OCI-LY7 (cell line): ENCODE results near the gene PPID. TPM values are rescaled to one million over a fixed set of nuclear protein-coding genes. Genes with fewer than 3 reads are reported as not detected.
"Not testable (repeated sequence)": the region's sequence is repeated elsewhere in the genome, so short reads cannot be mapped to it uniquely, and the experiment has no call there.

Experiments
- BruUV-seq: library from RNA; stranded (reverse); fragments of 400-500 nt; replicated peaks from 2 replicates; lab custom pipeline; 2021; lab: Mats Ljungman, UMichigan
- CTCF ChIA-PET: fragments of 300-600 bp; sonication (Branson Sonifier 250); formaldehyde crosslinking; loops from one replicate; lab custom pipeline; 2022; ENCODE audit warnings: antibody characterized with exemption; ENCODE audit not compliant: unreplicated experiment; lab: Charles Lee
- POLR2A ChIA-PET: fragments of 300-600 bp; sonication (Branson Sonifier 250); formaldehyde crosslinking; loops from one replicate; lab custom pipeline; 2022; ENCODE audit warnings: antibody characterized with exemption; lab: Charles Lee
- DNase-seq: peaks from one replicate; pipeline ENCODE4 v3.0.0-alpha.2; 2015; ENCODE audit warnings: low spot score
- H2AFZ ChIP-seq: fragments of 200-600 bp; sonication (generic), shearing (Covaris generic); 2 replicates; pipeline ENCODE4 v1.6.1; 2014; ENCODE audit warnings: mild to moderate bottlenecking, antibody characterized with exemption, low read length, moderate library complexity
- H3K27ac ChIP-seq: fragments of 200-600 bp; sonication (generic); 2 replicates; pipeline ENCODE4 v1.5.1; 2014; ENCODE audit warnings: mixed run types, low read depth, mild to moderate bottlenecking, moderate library complexity, low read length, inconsistent platforms; ENCODE audit not compliant: poor library complexity, severe bottlenecking
- H3K36me3 ChIP-seq: fragments of 200-600 bp; sonication (generic); 2 replicates; pipeline ENCODE4 v1.6.1; 2014; ENCODE audit warnings: mild to moderate bottlenecking, antibody characterized with exemption, low read length, moderate library complexity, mixed read lengths; ENCODE audit not compliant: insufficient read depth
- H3K4me1 ChIP-seq: fragments of 200-600 bp; sonication (generic); 2 replicates; pipeline ENCODE4 v1.5.1; 2014; ENCODE audit warnings: mild to moderate bottlenecking, low read length; ENCODE audit not compliant: insufficient read depth, poor library complexity, severe bottlenecking
- H3K4me2 ChIP-seq: fragments of 200-600 bp; sonication (generic); 2 replicates; pipeline ENCODE4 v1.6.1; 2014; ENCODE audit warnings: mild to moderate bottlenecking, low read length
- H3K4me3 ChIP-seq: fragments of 200-600 bp; sonication (generic); 2 replicates; pipeline ENCODE4 v1.5.1; 2014; ENCODE audit warnings: mild to moderate bottlenecking, low read depth, low read length; ENCODE audit not compliant: poor library complexity, severe bottlenecking
- H3K79me2 ChIP-seq: fragments of 200-600 bp; sonication (generic); 2 replicates; pipeline ENCODE4 v1.6.1; 2016; ENCODE audit warnings: low read depth, mild to moderate bottlenecking, low read length, moderate library complexity, mixed read lengths; ENCODE audit not compliant: insufficient read depth
- H3K9me2 ChIP-seq: fragments of 200-600 bp; sonication (generic); 2 replicates; pipeline ENCODE4 v1.6.1; 2016; ENCODE audit warnings: mild to moderate bottlenecking, low read length, mixed read lengths; ENCODE audit not compliant: insufficient read depth
- H3K9me3 ChIP-seq: fragments of 200-600 bp; sonication (generic); 2 replicates; pipeline ENCODE4 v1.6.1; 2014; ENCODE audit warnings: mild to moderate bottlenecking, mixed run types, low read length, mixed read lengths
- H4K20me1 ChIP-seq: fragments of 200-600 bp; sonication (generic); 2 replicates; pipeline ENCODE4 v1.6.1; 2014; ENCODE audit warnings: mild to moderate bottlenecking, antibody characterized with exemption, low read length, moderate library complexity, mixed read lengths; ENCODE audit not compliant: insufficient read depth
- EZH2phosphoT487 ChIP-seq: fragments of 200-600 bp; sonication (generic); IDR thresholded peaks from 2 replicates; pipeline ENCODE4 v1.6.1; 2018; ENCODE audit warnings: low read depth, borderline replicate concordance, mild to moderate bottlenecking, mixed run types, antibody characterized with exemption, low read length, moderate library complexity, mixed read lengths
- intact Hi-C: fragments of 100-400 bp; cut with micrococcal nuclease; formaldehyde crosslinking; loops from one replicate; pipeline ENCODE4 v1.10.0; 2022; ENCODE audit not compliant: unreplicated experiment
- total RNA-seq, 2 experiments: library from RNA; depleted of rRNA in 1 of 2; stranded (reverse); fragments of >200 nt in 1 of 2; shearing (Covaris generic) in 1 of 2; gene quantifications; 2 replicates each; pipeline ENCODE4 v1.2.3, GENCODE V29; 2014 to 2022
- TF ChIP-seq, protein P1 (sequence below): fragments of 200-600 bp; sonication (generic); conservative IDR thresholded peaks from 2 replicates; pipeline ENCODE4 v1.5.1; 2014; ENCODE audit warnings: mild to moderate bottlenecking, antibody characterized with exemption, low read length, moderate library complexity, mixed read lengths

Gene PPID
- total RNA-seq, 2 experiments from 2014 or later: 21.2 to 27.3 TPM

DNA sequence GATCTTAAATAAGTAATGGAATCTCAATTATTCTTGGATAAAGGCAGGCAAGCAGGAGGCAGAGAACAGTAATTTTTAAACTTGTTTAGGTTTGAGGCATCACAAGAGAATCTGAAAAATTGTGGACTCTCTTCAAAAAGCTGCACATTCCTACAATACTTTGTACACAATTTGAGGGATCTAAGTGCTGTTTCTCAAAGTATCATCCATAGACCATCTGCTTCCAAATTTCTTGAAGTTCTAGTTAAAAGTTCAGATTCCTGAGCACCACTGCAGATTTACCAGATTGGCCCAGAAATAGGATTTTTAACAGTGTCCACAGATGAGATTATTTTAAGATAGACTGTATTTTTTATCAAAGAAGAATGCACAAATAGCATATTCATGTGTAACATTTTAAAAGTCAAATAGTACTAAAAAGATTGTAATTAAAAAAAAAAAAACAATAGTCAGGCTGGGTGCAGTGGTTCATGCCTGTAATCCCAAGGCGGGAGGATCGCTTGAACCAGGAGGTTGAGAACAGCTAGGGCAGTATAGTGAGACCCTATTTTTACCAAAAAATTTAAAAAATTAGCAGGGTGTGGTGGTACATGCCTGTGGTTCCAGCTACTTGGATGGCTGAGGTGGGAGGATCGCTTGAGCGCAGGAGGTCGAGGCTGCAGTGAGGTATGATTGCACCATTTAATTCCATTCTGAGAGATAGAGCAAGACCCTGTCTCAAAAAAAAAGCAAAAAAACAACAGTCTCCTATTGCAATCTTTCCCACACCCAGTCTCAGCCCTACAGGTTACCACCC is 31.4 kb upstream of the PPID start:
- H3K4me2 ChIP-seq: no peak overlapping the region
- CTCF ChIA-PET: no interaction called here

DNA sequence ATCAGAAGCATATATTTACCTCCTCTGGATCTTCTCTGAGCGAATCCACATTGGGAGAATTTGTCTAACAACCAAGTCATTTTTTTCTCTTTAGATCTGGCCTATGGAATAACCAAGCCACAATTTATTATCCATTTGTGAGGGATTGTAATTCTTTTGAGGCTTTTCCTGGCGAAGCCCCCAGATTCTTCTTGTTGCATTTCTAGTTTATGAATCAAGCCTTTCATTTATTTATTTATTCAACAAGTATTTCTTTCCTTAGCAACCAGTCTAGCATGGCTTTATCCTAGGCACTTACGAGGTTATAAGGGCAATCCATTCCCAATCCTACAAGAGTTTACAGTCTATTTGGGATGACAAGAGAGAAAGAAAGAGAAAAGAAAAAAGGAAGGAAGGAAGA is 27.2 kb upstream of the PPID start:
- ChIA-PET POLR2A (no interaction called here), CTCF (no interaction called here)
- Histone ChIP-seq H3K4me3 (no peak overlapping the region), H3K27ac (no peak overlapping the region), H3K9me3 (no peaks in the 10 kb centered on the region), H3K4me2 (no peak overlapping the region), H2AFZ (no peak overlapping the region), H3K9me2 (no peaks in the 10 kb centered on the region), H3K79me2 (no peaks in the 10 kb centered on the region), H3K4me1 (no peaks in the 10 kb centered on the region), H4K20me1 (no peaks in the 10 kb centered on the region), H3K36me3 (no peaks in the 10 kb centered on the region)
- no peak for DNase-seq
- no peak for TF ChIP-seq EZH2phosphoT487
- TF ChIP-seq, protein P1, sequence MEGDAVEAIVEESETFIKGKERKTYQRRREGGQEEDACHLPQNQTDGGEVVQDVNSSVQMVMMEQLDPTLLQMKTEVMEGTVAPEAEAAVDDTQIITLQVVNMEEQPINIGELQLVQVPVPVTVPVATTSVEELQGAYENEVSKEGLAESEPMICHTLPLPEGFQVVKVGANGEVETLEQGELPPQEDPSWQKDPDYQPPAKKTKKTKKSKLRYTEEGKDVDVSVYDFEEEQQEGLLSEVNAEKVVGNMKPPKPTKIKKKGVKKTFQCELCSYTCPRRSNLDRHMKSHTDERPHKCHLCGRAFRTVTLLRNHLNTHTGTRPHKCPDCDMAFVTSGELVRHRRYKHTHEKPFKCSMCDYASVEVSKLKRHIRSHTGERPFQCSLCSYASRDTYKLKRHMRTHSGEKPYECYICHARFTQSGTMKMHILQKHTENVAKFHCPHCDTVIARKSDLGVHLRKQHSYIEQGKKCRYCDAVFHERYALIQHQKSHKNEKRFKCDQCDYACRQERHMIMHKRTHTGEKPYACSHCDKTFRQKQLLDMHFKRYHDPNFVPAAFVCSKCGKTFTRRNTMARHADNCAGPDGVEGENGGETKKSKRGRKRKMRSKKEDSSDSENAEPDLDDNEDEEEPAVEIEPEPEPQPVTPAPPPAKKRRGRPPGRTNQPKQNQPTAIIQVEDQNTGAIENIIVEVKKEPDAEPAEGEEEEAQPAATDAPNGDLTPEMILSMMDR: no peak
- no TSS peak for BruUV-seq
- intact Hi-C loops: no loop called here

More for the DNA sequence above, 31.4 kb upstream of the PPID start:
- DNase-seq: no peak
- Histone ChIP-seq H3K36me3 (no peaks in the 10 kb centered on the region), H3K4me1 (no peaks in the 10 kb centered on the region), H2AFZ (no peak overlapping the region), H4K20me1 (no peaks in the 10 kb centered on the region), H3K4me3 (no peak overlapping the region), H3K9me3 (no peaks in the 10 kb centered on the region), H3K27ac (no peak overlapping the region), H3K79me2 (no peaks in the 10 kb centered on the region), H3K9me2 (no peaks in the 10 kb centered on the region)
- no TSS peak for BruUV-seq
- POLR2A ChIA-PET: interaction anchor here (1.0 kb wide), 1 partner anchor 21 kb away, joined by 3 read pairs; no protein-coding TSS in a partner anchor
- TF ChIP-seq EZH2phosphoT487: no peak
- intact Hi-C loops: no loop called here

DNA sequence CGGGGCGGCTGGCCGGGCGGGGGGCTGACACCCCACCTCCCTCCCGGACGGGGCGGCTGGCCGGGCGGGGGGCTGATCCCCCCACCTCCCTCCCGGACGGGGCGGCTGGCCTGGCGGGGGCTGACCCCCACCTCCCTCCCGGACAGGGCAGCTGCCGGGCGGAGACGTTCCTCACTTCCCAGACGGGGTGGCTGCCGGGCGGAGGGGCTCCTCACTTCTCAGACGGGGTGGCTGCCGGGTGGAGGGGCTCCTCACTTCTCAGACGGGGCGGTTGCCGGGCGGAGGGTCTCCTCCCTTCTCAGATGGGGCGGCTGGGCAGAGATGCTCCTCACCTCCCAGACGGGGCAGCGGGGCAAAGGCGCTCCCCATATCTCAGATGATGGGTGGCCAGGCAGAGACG is 23.3 kb upstream of the PPID start:
- CTCF ChIA-PET, BruUV-seq, H4K20me1 ChIP-seq, DNase-seq, H3K9me2 ChIP-seq, H3K27ac ChIP-seq, H3K4me2 ChIP-seq, H3K79me2 ChIP-seq, H3K4me3 ChIP-seq, intact Hi-C loops, H2AFZ ChIP-seq, POLR2A ChIA-PET, H3K4me1 ChIP-seq, H3K36me3 ChIP-seq, H3K9me3 ChIP-seq: not testable (repeated sequence)
